HEK293 (cell line): ENCODE measurements around the gene LRP2BP.

Experiments
- CTCF ChIP-seq: fragments of 450-650 bp; formaldehyde crosslinking; IDR thresholded peaks from 2 replicates; pipeline ENCODE4 v1.5.1; 2016; ENCODE audit warnings: missing biosample characterization, missing genetic modification characterization
- KLF7 ChIP-seq: fragments of 450-650 bp; formaldehyde crosslinking; IDR thresholded peaks from 2 replicates; pipeline ENCODE4 v1.5.1; 2016; ENCODE audit warnings: missing biosample characterization, missing genetic modification characterization, borderline replicate concordance
- PBX3 ChIP-seq: sonication (generic); formaldehyde crosslinking; IDR thresholded peaks from 2 replicates; pipeline ENCODE4 v1.8.1; 2022; ENCODE audit warnings: mild to moderate bottlenecking, moderate library complexity, missing genetic modification reagents
- TCF7L2 ChIP-seq: IDR thresholded peaks from 2 replicates; pipeline ENCODE4 v1.6.1; 2011; ENCODE audit warnings: low read depth, mild to moderate bottlenecking, inconsistent platforms, low read length, moderate library complexity, borderline replicate concordance
- YY1 ChIP-seq: fragments of 450-650 bp; formaldehyde crosslinking; IDR thresholded peaks from 2 replicates; pipeline ENCODE4 v1.5.1; 2018; ENCODE audit warnings: missing biosample characterization, missing genetic modification characterization
- ZNF175 ChIP-seq: fragments of 450-650 bp; formaldehyde crosslinking; IDR thresholded peaks from 2 replicates; pipeline ENCODE4 v1.5.1; 2016; ENCODE audit warnings: missing biosample characterization, missing genetic modification characterization
- ZNF274 ChIP-seq, 2 experiments: fragments of 200-500 bp in 1 of 2; fragments of 450-650 bp in 1 of 2; sonication (Bioruptor generic) in 1 of 2; formaldehyde crosslinking in 1 of 2; IDR thresholded peaks; 2 replicates each; pipeline versions ENCODE4 v1.5.1 to v1.6.1; 2014 to 2016; ENCODE audit warnings: borderline replicate concordance in 1 of 2, inconsistent platforms in 1 of 2, low read length in 1 of 2, missing biosample characterization in 1 of 2, missing genetic modification characterization in 1 of 2
- ZNF311 ChIP-seq: fragments of 450-650 bp; formaldehyde crosslinking; IDR thresholded peaks from 2 replicates; pipeline ENCODE4 v1.5.1; 2017; ENCODE audit warnings: missing biosample characterization, missing genetic modification characterization, borderline replicate concordance
- ZNF792 ChIP-seq: fragments of 450-650 bp; formaldehyde crosslinking; IDR thresholded peaks from 2 replicates; pipeline ENCODE4 v1.5.1; 2016; ENCODE audit warnings: missing biosample characterization, missing genetic modification characterization
- TF ChIP-seq, protein P1 (sequence below): IDR thresholded peaks from 2 replicates; pipeline ENCODE4 v1.6.1; 2011; ENCODE audit warnings: mild to moderate bottlenecking, low read depth, low read length, borderline replicate concordance
- TF ChIP-seq, protein P2 (sequence below): fragments of 450-650 bp; formaldehyde crosslinking; IDR thresholded peaks from 2 replicates; pipeline ENCODE4 v1.5.1; 2016; ENCODE audit warnings: missing biosample characterization, missing genetic modification characterization

DNA sequence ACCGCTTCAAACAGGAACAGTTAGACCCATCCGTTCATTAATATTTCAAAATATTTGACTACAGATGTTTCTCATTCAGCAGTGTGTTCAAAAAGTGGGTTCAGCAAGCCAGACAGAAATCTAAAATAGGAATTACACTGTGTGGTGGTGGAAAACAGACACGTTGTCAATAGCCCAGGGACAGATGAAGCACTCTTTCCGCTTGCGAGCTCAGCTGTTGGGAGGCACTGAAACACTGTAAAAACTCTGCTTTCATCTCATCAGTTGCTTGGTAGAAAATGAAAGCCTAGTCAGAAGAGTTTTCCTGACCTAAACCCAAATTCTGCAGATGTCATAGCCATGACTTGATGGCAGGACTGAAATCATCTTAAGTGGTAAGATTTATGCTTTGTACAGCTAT, 38.5 kb downstream of the LRP2BP start:
- TF ChIP-seq PBX3 (CRISPR knock-in tag) (no peak), CTCF (tag by site-specific recombination) (no peak), TCF7L2 (no peak), ZNF274 (IDR thresholded peaks at IDR 0.05; ENCODE audit: low read length) (no peak), ZNF274 (tag by site-specific recombination; IDR thresholded peaks at IDR 0.05; ENCODE audit: borderline replicate concordance) (no peak), ZNF175 (tag by site-specific recombination) (no peak), ZNF311 (tag by site-specific recombination) (no peak), KLF7 (tag by site-specific recombination) (no peak), ZNF792 (tag by site-specific recombination) (no peak), YY1 (no peak)
- TF ChIP-seq, protein P1, sequence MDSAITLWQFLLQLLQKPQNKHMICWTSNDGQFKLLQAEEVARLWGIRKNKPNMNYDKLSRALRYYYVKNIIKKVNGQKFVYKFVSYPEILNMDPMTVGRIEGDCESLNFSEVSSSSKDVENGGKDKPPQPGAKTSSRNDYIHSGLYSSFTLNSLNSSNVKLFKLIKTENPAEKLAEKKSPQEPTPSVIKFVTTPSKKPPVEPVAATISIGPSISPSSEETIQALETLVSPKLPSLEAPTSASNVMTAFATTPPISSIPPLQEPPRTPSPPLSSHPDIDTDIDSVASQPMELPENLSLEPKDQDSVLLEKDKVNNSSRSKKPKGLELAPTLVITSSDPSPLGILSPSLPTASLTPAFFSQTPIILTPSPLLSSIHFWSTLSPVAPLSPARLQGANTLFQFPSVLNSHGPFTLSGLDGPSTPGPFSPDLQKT, result no peak
- TF ChIP-seq, protein P2, sequence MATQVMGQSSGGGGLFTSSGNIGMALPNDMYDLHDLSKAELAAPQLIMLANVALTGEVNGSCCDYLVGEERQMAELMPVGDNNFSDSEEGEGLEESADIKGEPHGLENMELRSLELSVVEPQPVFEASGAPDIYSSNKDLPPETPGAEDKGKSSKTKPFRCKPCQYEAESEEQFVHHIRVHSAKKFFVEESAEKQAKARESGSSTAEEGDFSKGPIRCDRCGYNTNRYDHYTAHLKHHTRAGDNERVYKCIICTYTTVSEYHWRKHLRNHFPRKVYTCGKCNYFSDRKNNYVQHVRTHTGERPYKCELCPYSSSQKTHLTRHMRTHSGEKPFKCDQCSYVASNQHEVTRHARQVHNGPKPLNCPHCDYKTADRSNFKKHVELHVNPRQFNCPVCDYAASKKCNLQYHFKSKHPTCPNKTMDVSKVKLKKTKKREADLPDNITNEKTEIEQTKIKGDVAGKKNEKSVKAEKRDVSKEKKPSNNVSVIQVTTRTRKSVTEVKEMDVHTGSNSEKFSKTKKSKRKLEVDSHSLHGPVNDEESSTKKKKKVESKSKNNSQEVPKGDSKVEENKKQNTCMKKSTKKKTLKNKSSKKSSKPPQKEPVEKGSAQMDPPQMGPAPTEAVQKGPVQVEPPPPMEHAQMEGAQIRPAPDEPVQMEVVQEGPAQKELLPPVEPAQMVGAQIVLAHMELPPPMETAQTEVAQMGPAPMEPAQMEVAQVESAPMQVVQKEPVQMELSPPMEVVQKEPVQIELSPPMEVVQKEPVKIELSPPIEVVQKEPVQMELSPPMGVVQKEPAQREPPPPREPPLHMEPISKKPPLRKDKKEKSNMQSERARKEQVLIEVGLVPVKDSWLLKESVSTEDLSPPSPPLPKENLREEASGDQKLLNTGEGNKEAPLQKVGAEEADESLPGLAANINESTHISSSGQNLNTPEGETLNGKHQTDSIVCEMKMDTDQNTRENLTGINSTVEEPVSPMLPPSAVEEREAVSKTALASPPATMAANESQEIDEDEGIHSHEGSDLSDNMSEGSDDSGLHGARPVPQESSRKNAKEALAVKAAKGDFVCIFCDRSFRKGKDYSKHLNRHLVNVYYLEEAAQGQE (tag by site-specific recombination), result no peak
